Lower lobe of right lung (tissue), 2 donors: ENCODE results near the gene INTS6. TPM values are rescaled to one million over a fixed set of nuclear protein-coding genes. Genes with fewer than 3 reads are reported as not detected.

Experiments used
- ATAC-seq, 2 donors: fragments of 200-7000 bp; cut with Tn5 transposase; one replicate each; pipeline ENCODE4 v1.9.1; 2020 to 2022; ENCODE audit warnings: mild to moderate bottlenecking in 2 of 2, moderate library complexity in 2 of 2
- DNase-seq: peaks from one replicate; pipeline ENCODE4 v3.0.0-alpha.2; 2020
- H3K27ac ChIP-seq: fragments of 200-600 bp; one replicate; pipeline ENCODE4 v1.8.0; 2022
- H3K27me3 ChIP-seq: fragments of 200-600 bp; one replicate; pipeline ENCODE4 v1.8.0; 2022; ENCODE audit warnings: low read depth
- H3K36me3 ChIP-seq: fragments of 200-600 bp; one replicate; pipeline ENCODE4 v1.8.0; 2022; ENCODE audit warnings: mild to moderate bottlenecking
- H3K4me1 ChIP-seq: fragments of 200-600 bp; one replicate; pipeline ENCODE4 v1.8.0; 2022
- H3K4me3 ChIP-seq: fragments of 200-600 bp; one replicate; pipeline ENCODE4 v1.8.0; 2022; ENCODE audit warnings: mild to moderate bottlenecking
- H3K9me3 ChIP-seq: fragments of 200-600 bp; one replicate; pipeline ENCODE4 v1.8.0; 2022
- intact Hi-C: fragments of 100-400 bp; cut with DNase I; formaldehyde crosslinking; loops from one replicate; pipeline ENCODE4 v1.11.0; 2022
- total RNA-seq: library from RNA; stranded (reverse); fragmentation: NEBNext Ultra II Directional; extraction: Animal tissue kit (Norgen Biotek cat#: 25700); gene quantifications from one replicate; pipeline ENCODE4 v1.2.1, GENCODE V29; 2021
- TF ChIP-seq, protein P1 (sequence below): fragments of 200-600 bp; IDR thresholded peaks from one replicate; pipeline ENCODE4 v1.8.0; 2022; ENCODE audit warnings: antibody characterized with exemption, mild to moderate bottlenecking
- donor health status: DM: no; HTN: yes; CAD: no; lungs with severe emphysema.

INTS6 gene
- total RNA-seq, 1 donor from 2014 or later: 29.5 TPM

DNA sequence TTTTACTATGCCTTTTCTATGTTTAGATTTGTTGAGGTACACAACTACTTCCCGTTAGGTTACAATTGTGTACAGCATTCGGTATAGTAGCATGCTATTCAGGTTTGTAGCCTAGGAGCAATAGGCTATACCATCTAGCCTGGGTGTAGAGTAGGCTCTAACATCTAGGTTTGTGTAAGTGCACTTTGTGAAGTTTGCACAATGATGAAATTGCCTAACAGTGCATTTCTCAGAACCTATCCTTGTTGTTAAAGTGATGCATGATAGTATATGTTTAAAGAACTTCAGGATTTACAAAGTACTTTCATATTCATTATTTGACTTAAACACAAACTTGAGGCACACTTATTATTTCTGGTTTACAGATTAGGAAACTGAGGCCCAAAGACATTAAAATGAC, 124.9 kb downstream of the INTS6 start:
- H3K4me1 ChIP-seq: no peaks in the 10 kb centered on the region
- DNase-seq (no peak), ATAC-seq (no peak)
- no peaks in the 10 kb centered on the region for H3K27me3 ChIP-seq
- no peaks in the 10 kb centered on the region for H3K36me3 ChIP-seq
- H3K4me3 ChIP-seq: no peak overlapping the region
- TF ChIP-seq, protein P1, sequence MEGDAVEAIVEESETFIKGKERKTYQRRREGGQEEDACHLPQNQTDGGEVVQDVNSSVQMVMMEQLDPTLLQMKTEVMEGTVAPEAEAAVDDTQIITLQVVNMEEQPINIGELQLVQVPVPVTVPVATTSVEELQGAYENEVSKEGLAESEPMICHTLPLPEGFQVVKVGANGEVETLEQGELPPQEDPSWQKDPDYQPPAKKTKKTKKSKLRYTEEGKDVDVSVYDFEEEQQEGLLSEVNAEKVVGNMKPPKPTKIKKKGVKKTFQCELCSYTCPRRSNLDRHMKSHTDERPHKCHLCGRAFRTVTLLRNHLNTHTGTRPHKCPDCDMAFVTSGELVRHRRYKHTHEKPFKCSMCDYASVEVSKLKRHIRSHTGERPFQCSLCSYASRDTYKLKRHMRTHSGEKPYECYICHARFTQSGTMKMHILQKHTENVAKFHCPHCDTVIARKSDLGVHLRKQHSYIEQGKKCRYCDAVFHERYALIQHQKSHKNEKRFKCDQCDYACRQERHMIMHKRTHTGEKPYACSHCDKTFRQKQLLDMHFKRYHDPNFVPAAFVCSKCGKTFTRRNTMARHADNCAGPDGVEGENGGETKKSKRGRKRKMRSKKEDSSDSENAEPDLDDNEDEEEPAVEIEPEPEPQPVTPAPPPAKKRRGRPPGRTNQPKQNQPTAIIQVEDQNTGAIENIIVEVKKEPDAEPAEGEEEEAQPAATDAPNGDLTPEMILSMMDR: no peak
- no peak overlapping the region for H3K27ac ChIP-seq
- H3K9me3 ChIP-seq: no peaks in the 10 kb centered on the region
- intact Hi-C loops: no loop called here

DNA sequence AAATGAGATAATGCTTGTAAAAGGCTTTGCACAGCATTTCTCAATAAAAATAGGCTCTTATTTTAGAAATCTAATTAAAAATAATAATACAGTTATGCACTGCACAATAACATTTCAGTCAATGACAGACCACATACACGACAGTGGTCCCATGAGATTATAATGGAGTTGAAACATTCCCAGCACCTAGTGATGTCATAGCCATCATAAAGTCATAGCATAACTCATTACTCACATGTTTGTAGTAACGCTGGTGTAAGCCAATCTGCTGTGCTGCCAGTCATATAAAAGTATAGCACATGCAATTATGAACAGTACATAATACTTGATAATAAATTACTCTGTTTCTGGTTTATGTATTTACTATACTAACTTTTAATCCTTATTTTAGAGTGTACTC, 126.1 kb downstream of the INTS6 start:
- Histone ChIP-seq H3K36me3 (no peaks in the 10 kb centered on the region), H3K4me1 (no peaks in the 10 kb centered on the region), H3K27ac (no peak overlapping the region), H3K4me3 (no peak overlapping the region), H3K27me3 (no peaks in the 10 kb centered on the region), H3K9me3 (no peaks in the 10 kb centered on the region)
- ATAC-seq (no peak), DNase-seq (no peak)
- TF ChIP-seq, protein P1: no peak
- intact Hi-C loops: no loop called here

DNA sequence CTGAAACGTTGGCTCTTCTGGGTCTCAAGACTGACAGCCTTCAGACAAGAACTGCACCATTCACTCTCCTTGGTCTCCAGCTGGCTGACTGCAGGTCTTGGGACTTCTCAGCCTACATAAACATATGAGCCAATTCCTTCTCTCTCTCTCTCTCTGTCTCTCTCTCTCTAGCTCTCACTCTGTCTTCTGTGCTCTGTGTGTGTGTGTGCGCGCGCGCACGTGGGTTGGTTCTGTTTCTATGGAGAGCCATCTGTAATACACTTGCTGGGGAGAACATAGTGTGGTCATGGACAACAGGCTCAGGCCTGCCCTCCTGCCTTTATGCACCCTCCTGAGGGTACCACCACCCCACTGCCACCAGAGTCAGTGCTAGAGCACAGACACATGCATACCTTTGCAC, 127.0 kb downstream of the INTS6 start:
- H3K4me1 ChIP-seq: no peaks in the 10 kb centered on the region
- H3K4me3 ChIP-seq: no peak overlapping the region
- H3K9me3 ChIP-seq: no peaks in the 10 kb centered on the region
- intact Hi-C loops: no loop called here
- TF ChIP-seq, protein P1: no peak
- no peaks in the 10 kb centered on the region for H3K27me3 ChIP-seq
- H3K27ac ChIP-seq: no peak overlapping the region
- ATAC-seq (no peak), DNase-seq (no peak)
- H3K36me3 ChIP-seq: no peaks in the 10 kb centered on the region

DNA sequence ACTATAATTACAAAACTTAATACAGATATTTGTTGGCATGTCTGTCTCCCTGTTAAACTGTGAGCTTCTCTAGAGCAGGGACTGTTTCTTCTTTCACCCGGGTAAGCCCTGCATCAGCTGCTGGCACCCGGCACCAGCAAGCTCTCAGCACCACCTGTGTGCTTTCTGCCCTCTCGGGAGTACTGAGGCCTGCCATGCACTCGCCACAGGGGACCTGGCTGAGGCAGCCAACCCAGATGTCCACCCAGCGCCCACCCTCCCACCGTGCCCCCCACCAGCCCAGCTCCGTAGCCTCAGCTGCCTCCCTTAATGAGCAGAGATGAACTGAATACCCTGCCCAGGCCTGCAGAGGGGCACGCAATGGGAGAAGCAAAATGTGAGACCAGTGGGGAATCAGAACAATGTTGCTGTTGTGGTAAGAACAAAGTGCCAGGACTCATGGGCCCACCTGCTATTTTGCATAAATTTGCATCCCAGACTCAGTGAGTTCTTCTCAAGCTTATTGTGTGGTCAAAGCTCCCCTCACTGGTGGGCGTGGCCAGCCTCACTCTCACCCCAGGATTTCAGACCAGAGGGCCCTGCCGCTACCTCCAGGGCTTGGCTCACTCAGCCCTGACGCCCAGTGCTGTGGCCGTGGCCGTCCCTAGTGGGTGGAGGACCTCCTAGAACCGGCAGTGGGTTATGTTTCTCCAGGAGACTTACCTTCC, 128.0 kb downstream of the INTS6 start:
- no peaks in the 10 kb centered on the region for H3K27me3 ChIP-seq
- no peak overlapping the region for H3K27ac ChIP-seq
- no peaks in the 10 kb centered on the region for H3K36me3 ChIP-seq
- no peak for ATAC-seq
- TF ChIP-seq, protein P1: no peak
- DNase-seq: no peak
- H3K4me1 ChIP-seq: no peaks in the 10 kb centered on the region
- intact Hi-C loops: no loop called here
- H3K4me3 ChIP-seq: no peak overlapping the region
- no peaks in the 10 kb centered on the region for H3K9me3 ChIP-seq

- no peaks in the 10 kb centered on the region for H3K9me3 ChIP-seq
- TF ChIP-seq, protein P1: no peak
- H3K4me1 ChIP-seq: no peaks in the 10 kb centered on the region
- ATAC-seq (no peak), DNase-seq (no peak)
- no peak overlapping the region for H3K27ac ChIP-seq
- H3K4me3 ChIP-seq: no peak overlapping the region
- H3K36me3 ChIP-seq: no peaks in the 10 kb centered on the region
- no peaks in the 10 kb centered on the region for H3K27me3 ChIP-seq
- intact Hi-C loops: no loop called here
These were observed 128.9 kb downstream of the INTS6 start for GRCh38 chr13:51323824-51324511.
